GM19372 (cell line): ENCODE data around the gene DNAI4.
A peak's percentile ranks its signal among the peaks of the same experiment; 100 is the strongest.
"Not testable (repeated sequence)": the region's sequence is repeated elsewhere in the genome, so short reads cannot be mapped to it uniquely, and the experiment has no call there.

Experiments used
- ATAC-seq: cut with Tn5 transposase; IDR thresholded peaks from one replicate; pipeline ENCODE4 v1.9.1; 2021; ENCODE audit warnings: mild to moderate bottlenecking, low read depth, moderate library complexity; ENCODE audit not compliant: unreplicated experiment

DNAI4 gene

GRCh38 chr1:66834926-66835325 is 89.7 kb downstream of the DNAI4 start:
- ATAC-seq: no peak

- ATAC-seq: no peak
Measured at GRCh38 chr1:66833112-66833511, 91.5 kb downstream of the DNAI4 start.

DNA sequence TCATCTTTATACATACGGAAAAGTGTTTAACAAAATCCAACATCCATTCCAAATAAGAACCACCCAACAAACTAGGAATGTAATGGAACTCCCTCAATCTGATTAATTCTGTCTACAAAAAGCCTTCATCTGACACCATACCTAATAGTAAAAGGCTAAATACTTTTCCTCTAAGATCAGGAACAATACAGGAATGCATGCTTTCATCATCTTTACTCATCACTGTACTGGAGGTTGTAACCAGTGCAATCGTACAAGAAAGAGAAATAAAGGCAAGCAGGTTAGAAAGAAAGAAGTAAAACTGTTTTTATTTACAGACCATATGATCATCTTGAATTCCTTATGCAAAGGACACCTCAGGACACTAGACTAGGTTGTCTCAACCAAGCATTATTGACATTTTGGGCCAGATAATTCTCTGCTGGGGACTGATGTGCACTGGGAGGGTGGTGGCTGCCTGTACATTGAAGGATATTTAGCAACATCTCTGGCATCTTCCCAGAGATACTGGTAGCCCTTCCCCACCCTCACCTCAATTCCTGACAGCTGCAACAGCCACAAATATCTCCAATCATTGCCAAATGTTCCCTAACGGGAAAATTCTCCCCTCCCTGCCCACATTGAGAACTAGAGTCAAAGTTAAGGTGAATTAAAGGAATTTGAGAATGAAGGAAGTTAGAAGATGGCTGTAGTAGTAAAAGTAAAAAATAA is 93.0 kb downstream of the DNAI4 start:
- no peak for ATAC-seq

- ATAC-seq: no peak
Measured at GRCh38 chr1:66824771-66825170, 99.9 kb downstream of the DNAI4 start.

- ATAC-seq: no peak
Measured at GRCh38 chr1:66809736-66810326, 114.8 kb downstream of the DNAI4 start.

DNA sequence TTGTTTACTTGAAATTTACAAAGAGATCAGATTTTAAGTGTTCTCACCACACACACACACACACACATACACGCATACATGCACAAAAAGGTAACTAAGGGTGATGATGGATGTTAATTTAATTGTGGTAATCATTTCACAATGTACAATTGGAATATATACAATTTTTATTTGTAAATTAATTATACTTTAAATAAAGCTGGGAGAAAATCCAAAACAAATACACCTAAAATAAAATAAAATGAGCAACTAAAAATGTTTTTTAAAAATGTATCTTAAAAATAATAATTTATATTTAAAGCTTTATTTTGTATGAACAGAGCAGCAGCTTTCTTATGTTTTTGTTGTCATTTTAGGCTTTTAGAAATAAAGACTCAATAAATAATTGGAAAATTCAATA is 115.4 kb downstream of the DNAI4 start:
- no peak for ATAC-seq

DNA sequence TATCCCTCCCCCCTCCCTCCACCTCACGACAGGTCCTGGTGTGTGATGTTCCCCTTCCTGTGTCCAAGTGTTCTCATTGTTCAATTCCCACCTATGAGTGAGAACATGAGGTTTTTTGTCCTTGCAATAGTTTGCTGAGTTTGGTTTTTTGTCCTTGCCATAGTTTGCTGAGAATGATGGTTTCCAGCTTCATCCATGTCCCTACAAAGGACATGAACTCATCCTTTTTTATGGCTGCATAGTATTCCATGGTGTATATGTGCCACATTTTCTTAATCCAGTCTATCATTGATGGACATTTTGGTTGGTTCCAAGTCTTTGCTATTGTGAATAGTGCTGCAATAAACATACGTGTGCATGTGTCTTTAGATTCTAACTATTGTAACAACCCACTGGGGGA is 128.8 kb downstream of the DNAI4 start:
- not testable (repeated sequence) for ATAC-seq

DNA sequence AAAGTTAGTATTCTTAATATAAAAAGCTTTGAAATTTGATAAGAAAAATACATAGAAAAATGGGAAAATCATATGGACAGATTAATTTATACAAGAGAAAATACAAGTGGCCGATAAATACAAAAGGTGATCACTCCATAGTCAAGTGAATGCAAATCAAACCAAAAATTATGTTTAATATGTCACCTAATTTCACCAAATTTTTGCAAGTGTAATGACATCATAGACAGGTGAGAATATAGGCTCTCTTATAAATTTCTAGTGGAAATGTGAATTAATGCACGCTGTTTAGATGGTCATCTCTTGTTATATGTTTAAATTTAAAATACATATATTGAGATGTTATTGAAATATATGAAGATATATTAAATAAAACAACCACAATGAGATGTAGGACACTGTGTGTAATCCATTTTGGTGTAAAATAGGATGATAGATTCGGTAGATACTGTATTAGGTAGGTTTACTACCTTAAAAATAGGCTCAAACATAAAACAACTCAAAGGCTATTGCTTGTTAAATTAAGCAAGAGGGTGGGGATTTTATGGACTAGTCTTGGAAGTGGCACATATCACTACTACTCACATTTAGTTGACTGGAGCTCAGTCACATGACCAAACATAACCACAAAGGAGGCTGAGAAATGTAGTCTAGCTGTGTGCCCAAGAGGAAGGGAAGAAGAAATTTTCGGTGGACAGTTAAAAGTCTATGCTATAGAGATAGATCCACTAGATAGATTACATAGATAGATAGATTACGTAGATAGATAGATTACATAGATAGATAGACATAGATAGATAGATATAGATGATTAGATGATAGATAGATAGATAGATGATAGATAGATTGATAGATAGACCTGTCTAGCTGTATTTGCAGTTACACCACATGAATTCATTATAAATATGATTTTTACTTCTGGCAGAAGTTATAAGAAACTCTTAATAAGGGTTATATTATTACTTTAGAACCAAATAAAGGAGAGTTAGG is 132.7 kb downstream of the DNAI4 start:
- no peak for ATAC-seq

- ATAC-seq: peak; percentile 74
Measured at GRCh38 chr1:66788231-66788939, 136.3 kb downstream of the DNAI4 start.

- no peak for ATAC-seq
Measured at GRCh38 chr1:66787641-66788040, 137.0 kb downstream of the DNAI4 start.

GRCh38 chr1:66785800-66786199 is 138.9 kb downstream of the DNAI4 start:
- ATAC-seq: not testable (repeated sequence)

GRCh38 chr1:66779475-66780078 is 145.1 kb downstream of the DNAI4 start:
- ATAC-seq: no peak

DNA sequence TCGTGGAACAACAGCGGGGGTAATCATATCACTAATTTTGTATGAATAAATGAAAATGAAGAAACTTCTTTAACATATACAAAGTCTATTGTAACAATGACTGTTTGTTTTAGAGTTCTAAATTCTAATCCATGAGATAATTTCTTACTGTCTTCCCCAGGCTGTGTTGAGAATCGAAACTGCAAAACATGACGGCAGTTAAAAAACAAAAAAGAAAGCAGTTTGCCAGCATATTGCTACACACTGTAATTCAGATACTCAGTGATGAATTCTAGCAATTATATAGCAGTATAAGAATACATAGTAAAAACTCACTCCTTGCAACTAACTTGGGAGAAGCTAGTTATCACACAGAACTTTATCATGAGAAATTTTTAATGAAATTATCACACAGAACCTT is 145.7 kb downstream of the DNAI4 start:
- ATAC-seq: no peak

- ATAC-seq: no peak
Measured at GRCh38 chr1:66778266-66778665, 146.4 kb downstream of the DNAI4 start.

DNA sequence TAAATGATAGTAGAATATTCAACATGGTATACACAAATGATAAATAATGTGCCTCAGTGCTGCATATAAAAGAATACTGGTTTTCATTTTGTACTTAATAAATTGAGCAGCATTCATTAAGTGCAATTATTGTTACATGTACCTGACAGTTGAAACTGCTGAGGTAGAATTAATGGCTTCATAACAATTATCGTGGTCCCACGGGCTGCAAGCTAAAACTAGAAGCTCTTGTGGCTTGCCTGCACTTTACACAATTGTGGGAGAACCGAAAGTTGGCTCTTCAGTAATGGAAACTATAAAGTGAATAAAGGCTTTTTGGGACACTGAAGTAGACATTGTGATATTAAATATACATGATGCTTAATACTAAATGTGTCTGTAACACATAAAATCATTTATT is 146.8 kb downstream of the DNAI4 start:
- no peak for ATAC-seq

GRCh38 chr1:66775646-66776045 is 149.0 kb downstream of the DNAI4 start:
- no peak for ATAC-seq

DNA sequence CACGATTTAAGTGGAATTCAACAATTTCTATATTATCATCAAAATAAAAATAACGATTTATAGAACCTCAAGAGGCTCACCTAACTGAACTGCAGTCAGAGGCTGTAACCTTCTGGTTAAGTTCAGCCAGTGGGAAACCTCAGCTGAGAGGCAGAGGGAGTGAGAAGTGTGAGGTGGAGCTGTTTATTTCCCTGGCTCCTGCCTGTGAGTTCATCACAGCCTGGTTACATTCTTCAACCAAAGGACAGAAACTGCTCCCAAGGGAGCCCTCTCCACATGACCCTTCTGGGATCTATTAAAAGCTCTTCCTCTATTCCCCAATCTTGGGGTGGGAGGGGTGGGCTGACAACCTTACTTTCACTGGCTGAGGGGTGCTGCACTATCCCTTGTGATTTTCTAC is 150.2 kb downstream of the DNAI4 start:
- ATAC-seq: no peak

DNA sequence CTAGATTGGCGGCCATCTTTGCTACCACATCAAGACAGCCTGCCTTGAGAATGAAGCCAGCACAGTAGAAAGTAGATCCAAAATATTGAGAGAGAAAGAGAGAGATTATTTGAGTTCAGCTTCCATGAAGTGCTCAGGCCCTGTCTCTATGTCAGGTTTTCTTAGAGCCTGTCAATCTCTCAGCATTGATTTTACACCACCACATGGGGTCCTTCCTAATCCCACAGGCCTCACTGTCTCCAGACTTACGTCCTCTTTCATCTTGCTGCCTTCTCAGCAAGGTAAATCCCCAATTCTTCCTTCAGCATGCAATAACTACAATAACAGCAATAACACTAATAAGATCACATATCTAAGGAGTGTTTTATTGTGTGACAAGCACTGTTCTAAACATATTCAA is 151.4 kb downstream of the DNAI4 start:
- no peak for ATAC-seq

- no peak for ATAC-seq
Measured at GRCh38 chr1:66770694-66771093, 154.0 kb downstream of the DNAI4 start.

GRCh38 chr1:66770240-66770639 is 154.4 kb downstream of the DNAI4 start:
- no peak for ATAC-seq
